ENCODE measurements around the gene DAP3.
"Not testable (repeated sequence)": the region's sequence is repeated elsewhere in the genome, so short reads cannot be mapped to it uniquely, and the experiment has no call there.

Gene DAP3

GRCh38 chr1:155719703-155720102, 30.8 kb downstream of the DAP3 start:
- no peak for DNase-seq

GRCh38 chr1:155725142-155725541, 36.3 kb downstream of the DAP3 start:
- DNase-seq = no peak

DNA sequence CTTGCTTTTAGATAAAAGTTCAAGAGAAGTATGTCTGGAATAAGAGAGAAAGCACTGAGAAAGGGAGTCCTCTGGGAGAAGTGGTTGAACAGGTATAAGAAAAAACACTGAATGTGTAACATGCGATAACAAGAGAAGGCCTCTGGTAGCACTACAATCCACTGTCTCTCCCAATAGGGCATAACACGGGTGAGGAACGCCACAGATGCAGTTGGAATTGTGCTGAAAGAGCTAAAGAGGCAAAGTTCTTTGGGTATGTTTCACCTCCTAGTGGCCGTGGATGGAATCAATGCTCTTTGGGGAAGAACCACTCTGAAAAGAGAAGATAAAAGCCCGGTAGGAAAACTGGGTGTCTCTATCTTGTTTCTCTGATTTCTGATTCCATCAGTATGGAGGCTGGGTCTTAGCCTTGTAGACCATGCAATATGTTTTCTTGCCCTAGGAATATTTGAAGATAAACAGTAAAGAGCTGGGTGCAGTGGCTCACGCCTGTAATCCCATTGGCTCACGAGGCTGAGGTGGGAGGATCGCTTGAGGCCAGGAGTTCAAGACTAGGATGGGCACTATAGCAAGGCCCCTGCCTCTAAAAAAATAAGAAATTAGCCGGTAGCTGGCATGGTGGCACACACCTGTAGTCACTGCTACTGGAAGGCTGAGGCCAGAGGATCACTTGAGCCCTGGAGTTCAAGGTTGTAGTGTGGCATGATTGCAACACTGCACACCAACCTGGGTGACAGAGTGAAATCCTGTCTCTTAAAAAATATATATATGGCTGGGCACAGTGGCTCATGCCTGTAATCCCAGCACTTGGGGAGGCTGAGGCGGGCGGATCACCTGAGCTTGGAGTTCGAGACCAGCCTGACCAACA, 40.4 kb downstream of the DAP3 start:
- DNase-seq = peak; percentile 52

GRCh38 chr1:155740995-155741394, 52.1 kb downstream of the DAP3 start:
- DNase-seq = no peak

- no peak for DNase-seq
Observed at GRCh38 chr1:155741908-155742307, 53.0 kb downstream of the DAP3 start.

GRCh38 chr1:155744711-155745283, 55.9 kb downstream of the DAP3 start:
- DNase-seq = no peak

- peak; percentile 97 for DNase-seq
Observed at GRCh38 chr1:155745284-155746228, 56.7 kb downstream of the DAP3 start.

DNA sequence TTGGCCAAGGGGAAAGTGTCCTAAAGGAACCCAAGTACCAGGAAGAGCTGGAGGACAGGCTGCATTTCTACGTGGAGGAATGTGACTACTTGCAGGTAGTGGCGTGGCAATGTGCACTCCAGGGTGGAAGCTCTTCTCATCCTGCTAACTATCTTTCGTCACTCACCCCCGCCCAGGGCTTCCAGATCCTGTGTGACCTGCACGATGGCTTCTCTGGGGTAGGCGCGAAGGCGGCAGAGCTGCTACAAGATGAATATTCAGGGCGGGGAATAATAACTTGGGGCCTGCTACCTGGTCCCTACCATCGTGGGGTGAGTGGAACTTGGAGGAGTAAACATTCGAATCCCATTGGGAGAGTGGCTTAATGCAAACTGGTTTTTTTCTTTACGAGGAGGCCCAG, 58.7 kb downstream of the DAP3 start:
- not testable (repeated sequence) for DNase-seq

GRCh38 chr1:155748141-155748540, 59.2 kb downstream of the DAP3 start:
- DNase-seq = not testable (repeated sequence)

DNA sequence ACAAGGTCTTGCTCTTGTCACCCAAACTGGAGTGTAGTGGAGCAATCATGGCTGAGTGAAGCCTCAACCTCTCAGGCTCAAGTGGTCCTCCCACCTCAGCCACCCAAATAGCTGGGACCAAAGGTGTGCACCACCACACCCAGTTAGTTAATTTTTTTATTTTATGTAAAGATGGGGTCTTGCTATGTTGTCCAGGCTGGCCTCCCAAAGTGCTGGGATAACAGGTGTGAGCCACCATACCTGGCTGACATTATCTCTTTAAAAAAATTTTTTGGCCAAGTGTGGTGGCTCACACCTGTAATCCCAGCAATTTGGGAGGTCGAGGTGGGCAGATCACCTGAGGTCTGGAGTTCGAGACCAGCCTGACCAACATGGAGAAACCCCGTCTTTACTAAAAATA, 70.1 kb downstream of the DAP3 start:
- DNase-seq = not testable (repeated sequence)

GRCh38 chr1:155759966-155760630, 71.2 kb downstream of the DAP3 start:
- no peak for DNase-seq

DNA sequence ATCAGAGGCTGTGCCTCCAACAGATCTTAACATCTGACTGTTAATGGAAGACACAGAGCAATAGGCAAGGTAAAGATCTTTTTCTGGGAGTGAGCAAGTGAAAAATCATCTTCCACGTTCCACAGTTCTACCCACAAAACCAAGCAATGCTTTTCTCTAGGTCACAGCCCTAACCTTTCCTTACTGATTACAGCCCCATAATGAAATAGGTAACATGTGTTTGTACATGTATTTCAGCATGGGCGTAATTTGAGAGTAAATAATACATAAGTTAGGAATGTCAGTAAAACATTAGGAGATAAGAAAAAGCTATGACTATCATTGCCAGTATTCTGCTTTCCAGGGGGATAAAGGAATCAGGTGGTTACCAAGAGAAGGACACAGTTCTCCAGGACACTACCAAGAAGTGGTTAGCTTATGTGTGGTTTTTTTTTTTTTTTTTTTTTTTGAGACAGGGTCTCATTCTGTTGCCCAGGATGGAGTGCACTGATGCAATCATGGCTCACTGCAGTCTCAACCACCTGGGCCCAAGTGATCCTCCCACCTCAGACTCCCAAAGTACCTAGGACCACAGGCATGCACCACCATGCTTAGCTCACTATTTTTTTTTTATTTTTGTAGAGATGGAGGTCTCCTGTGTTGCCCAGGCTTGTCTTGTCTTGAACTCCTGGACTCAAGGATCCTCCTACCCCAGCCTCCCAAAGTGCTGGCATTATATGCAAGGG, 72.0 kb downstream of the DAP3 start:
- no peak for DNase-seq

DNA sequence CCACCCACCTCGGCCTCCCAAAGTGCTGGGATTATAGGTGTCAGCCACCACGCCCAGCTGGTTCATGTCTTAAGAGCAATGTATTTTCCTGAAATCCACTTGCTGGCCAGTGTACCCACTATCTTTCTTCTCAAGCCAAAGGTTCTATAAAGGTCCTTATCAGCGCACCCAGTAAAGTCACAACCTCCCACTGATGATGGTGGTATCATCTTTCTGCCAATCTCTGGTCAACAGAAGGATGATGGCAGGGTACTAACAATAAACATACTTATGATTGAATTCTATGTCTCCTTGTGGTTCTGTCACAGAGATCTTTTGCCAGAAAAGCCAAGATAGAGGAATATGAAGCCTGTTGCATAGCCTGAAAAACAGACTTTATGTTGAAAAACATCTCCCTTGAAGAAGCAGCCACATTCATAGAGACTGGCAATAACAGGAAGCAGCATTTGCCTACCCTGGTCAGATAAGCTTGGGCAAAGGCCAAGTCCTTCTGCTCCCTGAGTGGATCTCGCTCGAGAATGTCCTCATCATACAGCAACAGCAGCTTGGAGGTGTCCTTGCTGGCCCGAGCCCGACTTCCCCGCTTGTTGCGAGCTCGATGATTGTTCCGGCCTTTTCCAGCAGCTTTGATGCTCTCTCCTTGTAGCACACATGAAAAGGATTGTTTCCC, 73.0 kb downstream of the DAP3 start:
- no peak for DNase-seq

DNA sequence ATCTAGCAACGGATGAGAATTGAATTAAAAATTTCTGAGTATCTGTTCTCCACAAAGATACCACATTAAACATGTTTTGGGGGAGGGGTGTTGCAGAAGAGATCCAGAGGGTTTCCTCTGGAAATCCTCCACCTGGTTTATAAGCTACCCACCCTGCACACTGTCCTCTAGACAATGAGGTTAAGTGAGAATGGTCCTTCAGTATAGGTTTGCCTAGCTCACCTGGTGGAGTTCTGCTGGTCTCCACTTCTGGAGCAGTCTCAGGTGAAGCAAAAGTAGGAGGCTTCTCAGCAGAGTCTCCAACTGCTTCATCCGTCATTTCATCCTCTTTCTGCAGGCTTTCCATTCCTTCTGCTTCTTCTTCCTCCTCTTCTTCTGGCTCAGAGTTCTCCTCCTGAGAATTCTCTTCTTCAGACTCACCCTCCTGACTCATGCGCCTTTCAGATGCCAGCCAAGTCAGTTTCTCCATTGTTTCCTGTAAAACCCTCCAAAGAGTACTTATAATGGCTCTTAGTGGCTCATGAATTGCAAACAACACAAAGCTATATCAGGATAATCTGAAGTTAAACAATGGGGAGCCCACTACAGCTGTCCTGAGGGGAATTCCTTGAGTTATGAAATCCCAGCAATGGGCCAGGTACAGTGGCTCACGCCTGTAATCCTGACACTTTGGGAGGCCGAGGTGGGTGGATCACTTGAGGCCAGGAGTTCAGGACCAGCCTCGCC, 74.4 kb downstream of the DAP3 start:
- DNase-seq = not testable (repeated sequence)

- not testable (repeated sequence) for DNase-seq
Observed at GRCh38 chr1:155763989-155764388, 75.1 kb downstream of the DAP3 start.

DNA sequence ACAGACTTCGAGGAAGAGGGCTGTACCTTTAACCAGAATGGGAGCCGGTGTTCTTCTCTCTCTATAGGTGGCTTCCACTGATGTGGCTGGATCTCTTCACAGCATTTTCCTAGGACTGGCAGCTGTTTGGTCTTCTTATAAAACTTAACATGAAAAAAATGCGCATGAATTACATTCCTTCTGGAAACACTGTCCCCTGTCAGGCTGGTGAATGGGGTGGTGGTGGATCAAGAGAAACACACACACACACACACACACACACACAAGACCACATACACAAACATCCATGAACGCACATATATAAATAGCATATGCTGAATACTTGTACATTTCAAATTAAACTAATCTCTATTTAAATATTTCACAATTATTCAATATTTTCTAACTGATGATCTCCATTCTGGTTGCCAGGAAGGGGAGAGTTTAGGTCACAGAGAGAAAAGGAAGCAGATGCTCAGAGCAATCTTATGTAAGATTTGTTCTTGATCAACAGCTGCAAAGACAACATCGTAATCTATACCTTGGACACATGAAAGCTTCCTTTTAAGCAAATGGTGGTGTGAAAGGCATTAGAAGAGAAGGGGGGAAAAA, 78.6 kb downstream of the DAP3 start:
- not testable (repeated sequence) for DNase-seq

DNA sequence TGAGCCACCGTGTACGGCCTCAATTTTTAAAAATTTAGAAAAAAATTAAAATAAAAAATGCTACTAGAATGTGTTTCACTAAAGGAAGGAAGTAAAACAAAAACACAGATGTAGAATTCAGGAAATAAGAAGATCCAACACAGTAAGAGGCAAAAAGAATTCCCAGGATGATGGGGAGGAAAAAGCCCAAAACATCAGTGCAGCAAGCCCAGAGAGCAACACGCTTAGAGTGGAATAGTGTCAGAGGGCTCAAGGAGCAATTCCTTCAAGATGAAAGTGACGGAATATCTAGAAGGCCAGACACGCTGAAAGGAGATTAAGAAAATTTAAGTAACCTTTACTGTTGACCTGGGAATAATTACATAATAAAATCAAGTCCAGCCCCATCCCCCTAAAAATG, 80.4 kb downstream of the DAP3 start:
- DNase-seq = no peak

- DNase-seq = no peak
Observed at GRCh38 chr1:155773221-155773620, 84.3 kb downstream of the DAP3 start.

- DNase-seq = no peak
Observed at GRCh38 chr1:155776414-155776813, 87.5 kb downstream of the DAP3 start.

GRCh38 chr1:155777582-155777981, 88.7 kb downstream of the DAP3 start:
- no peak for DNase-seq
